Pancreas (tissue), 10 donors: ENCODE results near the gene CREBBP. TPM values are rescaled to one million over a fixed set of nuclear protein-coding genes. Genes with fewer than 3 reads are reported as not detected.
A peak's percentile ranks its signal among the peaks of the same experiment; 100 is the strongest.

Experiments
- ATAC-seq, 4 donors: fragments of 200-7000 bp; cut with Tn5 transposase; one replicate each; pipeline versions ENCODE4 v1.8.0 to v1.9.1; 2020; ENCODE audit warnings: mild to moderate bottlenecking in 4 of 4, moderate library complexity in 4 of 4
- DNase-seq, 6 donors: peaks; one replicate each; pipeline ENCODE4 v3.0.0-alpha.2; 2020
- FAIRE-seq: peaks from 2 replicates; lab custom pipeline; 2012; peaks lifted over from hg19 to GRCh38; lab: Jason Lieb, UNC
- H3K27ac ChIP-seq, 4 donors: fragments of 200-600 bp; sonication (generic); 1 replicate in 3 of 4; 2 replicates in 1 of 4; pipeline versions ENCODE4 v1.5.0 to v1.8.0; 2020
- H3K27me3 ChIP-seq, 4 donors: fragments of 200-600 bp; one replicate each; pipeline ENCODE4 v1.8.0; 2021
- H3K36me3 ChIP-seq, 3 donors: fragments of 200-600 bp; sonication (generic) in 1 of 3; one replicate each; pipeline versions ENCODE4 v1.5.0 to v1.8.0; 2020 to 2021
- H3K4me1 ChIP-seq, 3 donors: fragments of 200-600 bp; one replicate each; pipeline ENCODE4 v1.8.0; 2021
- H3K4me3 ChIP-seq, 4 donors: fragments of 200-600 bp; sonication (generic) in 2 of 4; one replicate each; pipeline versions ENCODE4 v1.5.0 to v1.8.0; 2020 to 2021
- H3K9me3 ChIP-seq, 4 donors: fragments of 200-600 bp; one replicate each; pipeline ENCODE4 v1.8.0; 2021
- CTCF ChIP-seq, 4 donors: fragments of 200-600 bp; sonication (generic) in 3 of 4; IDR thresholded peaks; one replicate each; pipeline versions ENCODE4 v1.5.0 to v1.8.0; 2021; ENCODE audit warnings: antibody characterized with exemption in 4 of 4
- WGBS, 2 donors: extraction: QIAGEN DNeasy Blood & Tissue Kit; methylation state at CpG; one replicate each; pipeline ENCODE4 v1.1.7; 2013; 5-methylcytosine and 5-hydroxymethylcytosine counted together
- intact Hi-C, 3 donors: fragments of 100-400 bp; cut with DNase I; formaldehyde crosslinking; loops; one replicate each; pipeline versions ENCODE4 v1.11.1 to v1.14.2; 2022
- polyA plus RNA-seq, 2 donors: library from polyadenylated mRNA; stranded (reverse); fragments of 200-250 nt; gene quantifications; one replicate each; pipeline ENCODE4 v1.2.3, GENCODE V29; 2013
- total RNA-seq, 6 donors: library from RNA; stranded (reverse); fragmentation: NEBNext Ultra II Directional in 4 of 6; extraction: Animal tissue kit (Norgen Biotek cat#: 25700) in 4 of 6; gene quantifications; one replicate each; pipeline versions ENCODE4 v1.2.1 to v1.2.4, GENCODE V29; 2021 to 2023
- donor health status: healthy with polysubstance abuse.
- donor health status: DM: no; HTN: no; CAD: no; lungs with moderate emphysema.
- donor health status: DM: no; HTN: no; CAD: no.
- donor health status: control.
- donor health status: control.
- donor health status: Bipolar disorder and iron deficiency.
- donor health status: DM: yes; HTN: yes; CAD: no.
- donor health status: DM: no; HTN: no; CAD: no.
- donor health status: DM: no; HTN: no; CAD: no.
- donor health status: DM: yes; HTN: yes; CAD: no.

Gene CREBBP
- total and polyA plus RNA-seq, 8 donors, result 14.4 to 49.4 (median 30.2) TPM

- Histone ChIP-seq H3K27ac (no peak overlapping the region), H3K4me1 (peaks cover 8 to 23% (median 19%) of the 10 kb centered on the region in 3 donors), H3K9me3 (no peaks in the 10 kb centered on the region), H3K4me3 (no peak overlapping the region), H3K36me3 (peaks cover 0 to 9% (median 0%) of the 10 kb centered on the region in 3 donors), H3K27me3 (no peaks in the 10 kb centered on the region)
- no peak for TF ChIP-seq CTCF (IDR thresholded peaks at IDR 0.05)
- FAIRE-seq (no peak), ATAC-seq (no peak), DNase-seq (no peak)
- intact Hi-C loops, result no loop called here
These were observed 34.4 kb downstream of the CREBBP start for GRCh38 chr16:3846087-3846486.

- no peaks in the 10 kb centered on the region for H3K36me3 ChIP-seq
- TF ChIP-seq CTCF (IDR thresholded peaks at IDR 0.05), result no peak
- 32 to 41% methylated on average over 3 of the region's 3 CpGs for WGBS, 2 donors
- no peak for DNase-seq
- H3K9me3 ChIP-seq, result no peaks in the 10 kb centered on the region
- intact Hi-C loops, result no loop called here
- no peaks in the 10 kb centered on the region for H3K27me3 ChIP-seq
- no peak for FAIRE-seq
- peaks cover 4 to 29% (median 20%) of the 10 kb centered on the region in 3 donors for H3K4me1 ChIP-seq
- H3K4me3 ChIP-seq, result no peak overlapping the region
- ATAC-seq, result peak in 3 of 4 donors; percentile 61 to 77 (median 63)
- H3K27ac ChIP-seq, result no peak overlapping the region
These were observed 37.5 kb downstream of the CREBBP start for GRCh38 chr16:3842994-3843393.

GRCh38 chr16:3841729-3842508, 38.6 kb downstream of the CREBBP start:
- no peak for FAIRE-seq
- DNase-seq, result no peak
- TF ChIP-seq CTCF (IDR thresholded peaks at IDR 0.05), result no peak
- Histone ChIP-seq H3K36me3 (no peaks in the 10 kb centered on the region), H3K9me3 (no peaks in the 10 kb centered on the region), H3K4me1 (peaks cover 4 to 26% (median 17%) of the 10 kb centered on the region in 3 donors), H3K27ac (no peak overlapping the region), H3K4me3 (no peak overlapping the region), H3K27me3 (no peaks in the 10 kb centered on the region)
- no peak for ATAC-seq
- 67 to 74% methylated on average over 10 of the region's 10 CpGs for WGBS, 2 donors
- intact Hi-C loops, result no loop called here

- DNase-seq (no peak), ATAC-seq (no peak), FAIRE-seq (no peak)
- whole genome bisulfite sequencing, 2 donors, result 98 to 99% methylated on average over 4 of the region's 4 CpGs
- intact Hi-C loops, result no loop called here
- H3K27ac ChIP-seq, result no peak overlapping the region
- TF ChIP-seq CTCF (IDR thresholded peaks at IDR 0.05), result no peak
- peaks cover 4 to 23% (median 13%) of the 10 kb centered on the region in 3 donors for H3K4me1 ChIP-seq
- H3K27me3 ChIP-seq, result no peaks in the 10 kb centered on the region
- H3K9me3 ChIP-seq, result no peaks in the 10 kb centered on the region
- H3K4me3 ChIP-seq, result no peak overlapping the region
- no peaks in the 10 kb centered on the region for H3K36me3 ChIP-seq
These were observed 40.9 kb downstream of the CREBBP start for GRCh38 chr16:3839402-3840184.
